Hematopoietic multipotent progenitor cell (in vitro differentiated cells): ENCODE measurements around the gene IL11RA. TPM values are rescaled to one million over a fixed set of nuclear protein-coding genes. Genes with fewer than 3 reads are reported as not detected.

ENCODE experiments used
- DNase-seq, 3 donors: peaks; one replicate each; pipeline ENCODE4 v3.0.0-alpha.2; 2011 to 2015; ENCODE audit warnings: low read depth in 2 of 3, low spot score in 2 of 3
- total RNA-seq: library from RNA; depleted of rRNA; stranded (reverse); fragments of >200 nt; gene quantifications from one replicate; pipeline ENCODE4 v1.2.3, GENCODE V29; 2012

Gene IL11RA
- total RNA-seq, 1 donor, result 11.8 TPM

GRCh38 chr9:34684145-34684544, 32.2 kb downstream of the IL11RA start:
- no peak for DNase-seq

- no peak for DNase-seq
Measured at GRCh38 chr9:34684816-34685215, 32.8 kb downstream of the IL11RA start.

- no peak for DNase-seq
Measured at GRCh38 chr9:34685591-34685990, 33.6 kb downstream of the IL11RA start.

GRCh38 chr9:34686231-34686630, 34.2 kb downstream of the IL11RA start:
- DNase-seq, result no peak

- peak in 2 of 3 donors; percentile 56 to 58 for DNase-seq
Measured at GRCh38 chr9:34686732-34687131, 34.7 kb downstream of the IL11RA start.

- DNase-seq, result no peak
Measured at GRCh38 chr9:34687276-34688030, 35.5 kb downstream of the IL11RA start.

GRCh38 chr9:34688329-34689115, 36.5 kb downstream of the IL11RA start:
- no peak for DNase-seq

- no peak for DNase-seq
Measured at GRCh38 chr9:34689116-34689470, 37.1 kb downstream of the IL11RA start.

- DNase-seq, result no peak
Measured at GRCh38 chr9:34689512-34689911, 37.5 kb downstream of the IL11RA start.

GRCh38 chr9:34690983-34691935, 39.3 kb downstream of the IL11RA start, which contains the start of gene CCL19:
CCL19 (minus strand) TSS chr9:34691276; CDS start chr9:34691139, 137 bp downstream.
- DNase-seq, result peak in 2 of 3 donors; percentile 69 to 77

GRCh38 chr9:34691936-34692315, 39.9 kb downstream of the IL11RA start:
- DNase-seq, result no peak

- DNase-seq, result no peak
Measured at GRCh38 chr9:34693560-34693959, 41.6 kb downstream of the IL11RA start.

- DNase-seq, result no peak
Measured at GRCh38 chr9:34694811-34695210, 42.8 kb downstream of the IL11RA start.

- DNase-seq, result peak; percentile 53 to 84 (median 73)
Measured at GRCh38 chr9:34701023-34701768, 49.2 kb downstream of the IL11RA start.

GRCh38 chr9:34701769-34702736, 50.1 kb downstream of the IL11RA start:
- peak; percentile 41 to 80 (median 74) for DNase-seq

GRCh38 chr9:34707130-34707529, 55.1 kb downstream of the IL11RA start:
- no peak for DNase-seq

GRCh38 chr9:34709196-34709978, 57.4 kb downstream of the IL11RA start:
- no peak for DNase-seq

GRCh38 chr9:34710023-34710422, 58.0 kb downstream of the IL11RA start, which contains the start of gene CCL21:
CCL21 (minus strand) TSS chr9:34710136; CDS start chr9:34710066, 70 bp downstream.
- no peak for DNase-seq
